GM21723 (cell line): Measurements from ENCODE around the gene TMEM132D.

Experiments
- ATAC-seq: cut with Tn5 transposase; IDR thresholded peaks from one replicate; pipeline ENCODE4 v1.9.1; 2021; ENCODE audit warnings: mild to moderate bottlenecking, moderate library complexity; ENCODE audit not compliant: unreplicated experiment

Gene TMEM132D

GRCh38 chr12:129873833-129874208 lies 30.0 kb downstream of the TMEM132D start:
- ATAC-seq = no peak

- ATAC-seq = no peak
These were observed 30.6 kb downstream of the TMEM132D start for GRCh38 chr12:129873111-129873832.

GRCh38 chr12:129871991-129872972 lies 31.5 kb downstream of the TMEM132D start:
- ATAC-seq = no peak

GRCh38 chr12:129870796-129871195 lies 33.0 kb downstream of the TMEM132D start:
- no peak for ATAC-seq

GRCh38 chr12:129870136-129870535 lies 33.7 kb downstream of the TMEM132D start:
- ATAC-seq = no peak

- no peak for ATAC-seq
These were observed 35.2 kb downstream of the TMEM132D start for GRCh38 chr12:129868575-129868974.

GRCh38 chr12:129863938-129864337 lies 39.9 kb downstream of the TMEM132D start:
- ATAC-seq = no peak

GRCh38 chr12:129862561-129863175 lies 41.2 kb downstream of the TMEM132D start:
- no peak for ATAC-seq

- ATAC-seq = no peak
These were observed 41.9 kb downstream of the TMEM132D start for GRCh38 chr12:129861951-129862350.

GRCh38 chr12:129854591-129854990 lies 49.2 kb downstream of the TMEM132D start:
- ATAC-seq = no peak

GRCh38 chr12:129851296-129851695 lies 52.5 kb downstream of the TMEM132D start:
- ATAC-seq = no peak

- ATAC-seq = no peak
These were observed 54.9 kb downstream of the TMEM132D start for GRCh38 chr12:129848876-129849275.

- ATAC-seq = no peak
These were observed 56.8 kb downstream of the TMEM132D start for GRCh38 chr12:129847063-129847462.

GRCh38 chr12:129844662-129845220 lies 59.1 kb downstream of the TMEM132D start:
- ATAC-seq = no peak

GRCh38 chr12:129841251-129841650 lies 62.6 kb downstream of the TMEM132D start:
- ATAC-seq = no peak

GRCh38 chr12:129840145-129840884 lies 63.5 kb downstream of the TMEM132D start:
- no peak for ATAC-seq

- ATAC-seq = no peak
These were observed 64.1 kb downstream of the TMEM132D start for GRCh38 chr12:129839679-129840078.

GRCh38 chr12:129831294-129831693 lies 72.5 kb downstream of the TMEM132D start:
- ATAC-seq = no peak

- no peak for ATAC-seq
These were observed 73.0 kb downstream of the TMEM132D start for GRCh38 chr12:129830796-129831195.

GRCh38 chr12:129827866-129828384 lies 75.9 kb downstream of the TMEM132D start:
- no peak for ATAC-seq
